Measurements from ENCODE around the gene CLRN2.

CLRN2 gene

DNA sequence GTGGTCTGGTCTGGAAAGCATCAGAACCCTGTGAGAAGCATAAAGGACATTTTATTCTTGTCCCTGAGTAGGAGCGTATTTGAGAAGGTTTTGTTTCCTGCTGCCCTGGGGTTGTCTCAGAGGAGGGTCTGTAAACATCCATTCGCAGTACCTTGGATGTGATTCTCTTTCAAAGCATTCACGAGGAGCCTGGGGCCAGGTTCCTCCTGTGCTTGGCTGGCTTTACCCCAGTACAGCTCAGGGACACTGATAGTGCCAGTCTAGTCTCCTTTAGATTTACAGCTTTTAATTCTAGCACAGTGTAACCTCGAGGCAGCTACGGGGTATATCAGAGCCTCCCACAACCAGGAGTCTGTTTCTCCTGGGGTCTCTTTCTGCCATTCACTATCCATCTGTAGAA lies 2.7 kb downstream of the CLRN2 start:
- TF ChIP-seq POLR2AphosphoS5 (IDR thresholded peaks at IDR 0.05; ENCODE audit: low read depth, low read length) (no peak), TAF1 (IDR thresholded peaks at IDR 0.05; ENCODE audit: borderline replicate concordance, insufficient read depth, low read length) (no peak), SIN3A (IDR thresholded peaks at IDR 0.05; ENCODE audit: borderline replicate concordance, insufficient read depth, low read length) (no peak), FOXP2 (optimal IDR thresholded peaks at IDR 0.05; ENCODE audit: borderline replicate concordance, extremely low read depth, extremely low read length, insufficient read depth) (no peak)
- TF ChIP-seq, protein P1, sequence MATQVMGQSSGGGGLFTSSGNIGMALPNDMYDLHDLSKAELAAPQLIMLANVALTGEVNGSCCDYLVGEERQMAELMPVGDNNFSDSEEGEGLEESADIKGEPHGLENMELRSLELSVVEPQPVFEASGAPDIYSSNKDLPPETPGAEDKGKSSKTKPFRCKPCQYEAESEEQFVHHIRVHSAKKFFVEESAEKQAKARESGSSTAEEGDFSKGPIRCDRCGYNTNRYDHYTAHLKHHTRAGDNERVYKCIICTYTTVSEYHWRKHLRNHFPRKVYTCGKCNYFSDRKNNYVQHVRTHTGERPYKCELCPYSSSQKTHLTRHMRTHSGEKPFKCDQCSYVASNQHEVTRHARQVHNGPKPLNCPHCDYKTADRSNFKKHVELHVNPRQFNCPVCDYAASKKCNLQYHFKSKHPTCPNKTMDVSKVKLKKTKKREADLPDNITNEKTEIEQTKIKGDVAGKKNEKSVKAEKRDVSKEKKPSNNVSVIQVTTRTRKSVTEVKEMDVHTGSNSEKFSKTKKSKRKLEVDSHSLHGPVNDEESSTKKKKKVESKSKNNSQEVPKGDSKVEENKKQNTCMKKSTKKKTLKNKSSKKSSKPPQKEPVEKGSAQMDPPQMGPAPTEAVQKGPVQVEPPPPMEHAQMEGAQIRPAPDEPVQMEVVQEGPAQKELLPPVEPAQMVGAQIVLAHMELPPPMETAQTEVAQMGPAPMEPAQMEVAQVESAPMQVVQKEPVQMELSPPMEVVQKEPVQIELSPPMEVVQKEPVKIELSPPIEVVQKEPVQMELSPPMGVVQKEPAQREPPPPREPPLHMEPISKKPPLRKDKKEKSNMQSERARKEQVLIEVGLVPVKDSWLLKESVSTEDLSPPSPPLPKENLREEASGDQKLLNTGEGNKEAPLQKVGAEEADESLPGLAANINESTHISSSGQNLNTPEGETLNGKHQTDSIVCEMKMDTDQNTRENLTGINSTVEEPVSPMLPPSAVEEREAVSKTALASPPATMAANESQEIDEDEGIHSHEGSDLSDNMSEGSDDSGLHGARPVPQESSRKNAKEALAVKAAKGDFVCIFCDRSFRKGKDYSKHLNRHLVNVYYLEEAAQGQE (IDR thresholded peaks at IDR 0.05; ENCODE audit: insufficient read depth in 1 of 2, low read depth in 2 of 2, low read length in 2 of 2): no peak

DNA sequence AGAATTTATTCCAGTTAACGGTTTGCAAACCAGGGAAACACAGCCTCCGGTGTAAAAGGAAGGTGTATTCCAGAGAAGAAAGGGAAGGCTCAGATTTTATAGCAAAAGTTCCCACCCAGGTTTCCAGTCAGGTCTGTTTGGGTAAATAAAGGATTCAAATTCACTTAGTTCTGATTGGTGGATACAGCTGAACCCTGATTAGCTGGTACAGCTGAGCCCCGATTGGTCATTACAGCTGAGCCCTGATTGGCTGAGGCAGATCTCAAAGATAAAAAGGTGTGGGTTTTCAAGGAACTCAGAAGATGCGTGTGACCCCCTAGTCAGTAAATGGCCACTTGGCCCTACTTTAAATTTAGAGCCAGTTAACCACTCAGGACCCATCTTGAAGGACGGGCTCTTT lies 6.6 kb downstream of the CLRN2 start:
- TF ChIP-seq, protein P1 (IDR thresholded peaks at IDR 0.05; ENCODE audit: insufficient read depth in 1 of 2, low read depth in 2 of 2, low read length in 2 of 2): no peak
- no peak for TF ChIP-seq FOXP2 (optimal IDR thresholded peaks at IDR 0.05; ENCODE audit: borderline replicate concordance, extremely low read depth, extremely low read length, insufficient read depth)
- no peak for TF ChIP-seq TAF1 (IDR thresholded peaks at IDR 0.05; ENCODE audit: borderline replicate concordance, insufficient read depth, low read length)
- no peak for TF ChIP-seq POLR2AphosphoS5 (IDR thresholded peaks at IDR 0.05; ENCODE audit: low read depth, low read length)
- no peak for TF ChIP-seq SIN3A (IDR thresholded peaks at IDR 0.05; ENCODE audit: borderline replicate concordance, insufficient read depth, low read length)

DNA sequence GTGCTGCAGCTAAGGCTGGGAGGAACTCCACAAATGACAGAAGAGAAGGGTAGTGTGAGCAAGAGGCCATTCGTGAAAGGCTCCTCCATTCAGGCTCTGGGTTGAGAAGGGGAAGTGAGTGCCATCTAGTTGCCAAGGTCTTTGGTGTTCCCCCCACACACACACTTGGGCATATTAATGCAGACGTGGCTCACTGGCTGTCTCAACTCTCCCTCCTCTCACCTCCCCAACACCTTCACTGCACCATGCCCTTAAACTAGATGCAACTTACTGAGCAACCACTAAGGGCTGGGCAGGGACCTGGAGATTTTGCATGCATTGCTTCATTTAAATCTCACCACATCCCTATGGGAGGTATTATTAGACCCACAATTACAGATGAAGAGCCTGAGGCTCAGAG lies 8.7 kb downstream of the CLRN2 start:
- no peak for TF ChIP-seq SIN3A (IDR thresholded peaks at IDR 0.05; ENCODE audit: borderline replicate concordance, insufficient read depth, low read length)
- TF ChIP-seq FOXP2 (optimal IDR thresholded peaks at IDR 0.05; ENCODE audit: borderline replicate concordance, extremely low read depth, extremely low read length, insufficient read depth): no peak
- TF ChIP-seq, protein P1 (IDR thresholded peaks at IDR 0.05; ENCODE audit: insufficient read depth in 1 of 2, low read depth in 2 of 2, low read length in 2 of 2): no peak
- TF ChIP-seq TAF1 (IDR thresholded peaks at IDR 0.05; ENCODE audit: borderline replicate concordance, insufficient read depth, low read length): no peak
- no peak for TF ChIP-seq POLR2AphosphoS5 (IDR thresholded peaks at IDR 0.05; ENCODE audit: low read depth, low read length)

DNA sequence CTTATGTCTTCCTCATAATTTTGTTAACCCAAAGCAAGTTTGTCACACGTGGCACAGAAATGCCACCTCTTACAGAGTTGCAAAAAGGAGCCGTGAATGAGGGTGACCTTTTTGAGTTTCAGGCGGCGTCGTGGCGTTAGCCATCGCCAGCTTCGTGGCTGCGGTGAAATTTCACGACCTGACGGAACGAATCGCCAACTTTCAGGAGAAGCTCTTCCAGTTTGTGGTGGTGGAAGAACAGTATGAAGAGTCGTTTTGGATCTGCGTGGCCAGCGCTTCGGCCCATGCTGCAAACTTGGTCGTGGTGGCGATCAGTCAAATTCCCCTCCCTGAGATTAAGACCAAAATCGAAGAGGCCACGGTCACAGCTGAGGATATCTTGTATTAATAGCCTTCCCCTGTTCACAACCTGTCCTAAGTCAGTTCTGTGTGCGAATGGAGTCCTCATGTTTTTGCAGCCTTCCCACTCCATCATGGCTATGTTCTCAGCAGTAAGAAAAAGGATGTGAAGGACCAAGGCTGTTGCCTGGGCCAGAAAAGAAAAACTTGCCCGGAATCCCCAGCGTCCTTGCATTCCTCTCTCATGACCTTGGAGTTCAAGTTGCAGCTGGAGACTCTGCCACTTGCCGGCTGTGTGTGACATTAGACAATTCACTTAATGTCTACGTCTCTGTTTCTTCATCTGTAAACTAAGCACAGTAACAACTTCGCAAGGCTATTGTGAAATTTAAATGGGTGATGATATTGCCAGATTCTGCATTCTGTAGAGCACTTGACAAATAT lies 11.9 kb downstream of the CLRN2 start:
- TF ChIP-seq TAF1 (IDR thresholded peaks at IDR 0.05; ENCODE audit: borderline replicate concordance, insufficient read depth, low read length): no peak
- TF ChIP-seq SIN3A (IDR thresholded peaks at IDR 0.05; ENCODE audit: borderline replicate concordance, insufficient read depth, low read length): no peak
- no peak for TF ChIP-seq POLR2AphosphoS5 (IDR thresholded peaks at IDR 0.05; ENCODE audit: low read depth, low read length)
- TF ChIP-seq, protein P1 (IDR thresholded peaks at IDR 0.05; ENCODE audit: insufficient read depth in 1 of 2, low read depth in 2 of 2, low read length in 2 of 2): no peak
- TF ChIP-seq FOXP2 (optimal IDR thresholded peaks at IDR 0.05; ENCODE audit: borderline replicate concordance, extremely low read depth, extremely low read length, insufficient read depth): no peak

Measured in PFSK-1 (cell line).